GM19351 (cell line): ENCODE measurements around the gene MRPL10.

ENCODE experiments used
- ATAC-seq: cut with Tn5 transposase; IDR thresholded peaks from one replicate; pipeline ENCODE4 v1.9.1; 2021; ENCODE audit warnings: mild to moderate bottlenecking, moderate library complexity; ENCODE audit not compliant: unreplicated experiment

Gene MRPL10

GRCh38 chr17:47840742-47841487 lies 9.6 kb upstream of the MRPL10 start, which contains the start of gene SCRN2:
Gene SCRN2 (minus strand): TSS chr17:47841273. CDS start chr17:47840843, 430 bp downstream.
- peak; percentile 90 for ATAC-seq

- ATAC-seq: peak; percentile 8
Observed at GRCh38 chr17:47840001-47840741, 8.8 kb upstream of the MRPL10 start.

- ATAC-seq: no peak
Observed at GRCh38 chr17:47839071-47839470, 7.7 kb upstream of the MRPL10 start.

DNA sequence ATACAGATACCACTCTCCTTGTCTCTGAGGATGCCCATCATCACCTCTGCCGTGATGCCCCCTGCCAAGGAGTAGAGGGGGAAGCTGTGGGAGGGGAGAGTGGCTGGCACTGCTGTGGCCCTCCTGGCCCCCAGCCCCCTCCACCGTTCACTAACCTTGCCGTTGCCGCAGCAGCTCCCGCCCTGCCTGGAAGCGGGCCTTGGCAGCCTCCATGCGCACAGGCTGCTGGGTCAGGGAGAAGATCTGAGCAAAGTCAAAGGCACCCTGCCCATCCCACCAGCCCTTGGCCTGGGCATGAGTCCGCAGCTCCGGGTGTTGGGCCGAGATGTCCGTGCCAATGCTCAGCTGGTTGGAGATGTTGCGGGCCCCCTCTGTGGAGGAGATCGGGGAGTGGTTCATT lies 7.3 kb upstream of the MRPL10 start:
- ATAC-seq: no peak

DNA sequence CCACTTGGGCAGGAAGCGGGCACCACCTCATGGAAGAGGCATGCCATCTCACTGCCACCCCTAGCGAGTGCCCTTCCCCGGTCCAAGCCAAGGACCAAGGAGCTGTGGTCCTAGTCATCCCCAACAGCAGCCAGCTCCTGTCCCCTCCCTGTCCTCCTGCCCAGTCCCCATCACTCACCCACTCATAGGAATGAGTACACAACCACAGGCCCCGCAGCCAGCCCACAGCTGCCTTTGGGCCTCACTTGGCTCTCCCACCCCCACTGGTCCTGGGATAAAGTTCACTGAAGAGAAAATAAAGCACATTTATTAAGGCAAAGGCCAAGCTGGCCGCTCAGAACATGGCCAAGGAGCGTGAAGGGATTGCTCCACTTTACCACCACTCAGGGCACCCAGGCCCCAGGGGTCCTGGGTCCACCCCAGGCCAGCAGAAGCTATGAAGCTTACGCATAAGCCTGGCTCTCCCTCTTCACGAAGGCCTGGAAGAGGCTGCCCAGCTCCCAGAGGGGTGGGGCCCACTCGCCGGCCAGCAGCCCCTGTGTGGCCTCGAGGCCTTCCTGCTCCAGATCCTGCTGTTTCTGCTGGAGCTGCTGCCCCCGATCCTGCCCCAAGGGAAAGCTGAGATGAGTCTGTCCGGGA lies 6.2 kb upstream of the MRPL10 start:
- no peak for ATAC-seq

- ATAC-seq: no peak
Observed at GRCh38 chr17:47836601-47837000, 5.3 kb upstream of the MRPL10 start.

DNA sequence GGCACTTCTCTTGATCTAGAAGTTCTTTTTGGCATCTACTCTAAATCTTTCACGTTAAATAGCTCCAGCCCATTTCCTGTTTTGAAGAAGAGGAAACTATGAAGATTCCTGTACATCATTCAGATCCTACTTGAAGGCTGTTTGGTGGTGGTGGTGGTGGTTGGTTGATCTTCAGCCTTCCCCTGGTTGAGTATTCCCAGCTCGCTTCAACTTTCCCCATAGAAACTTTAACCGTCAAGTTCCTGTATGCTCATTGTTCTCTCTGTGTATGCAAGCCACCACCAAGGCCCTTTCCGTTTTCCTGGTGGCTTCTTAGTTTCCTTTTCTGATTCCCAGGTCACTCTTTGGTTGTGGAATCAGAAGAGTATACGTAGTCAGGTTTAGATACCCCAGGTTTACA lies 3.4 kb upstream of the MRPL10 start:
- no peak for ATAC-seq

- no peak for ATAC-seq
Observed at GRCh38 chr17:47831934-47832327, 590 bp upstream of the MRPL10 start.

DNA sequence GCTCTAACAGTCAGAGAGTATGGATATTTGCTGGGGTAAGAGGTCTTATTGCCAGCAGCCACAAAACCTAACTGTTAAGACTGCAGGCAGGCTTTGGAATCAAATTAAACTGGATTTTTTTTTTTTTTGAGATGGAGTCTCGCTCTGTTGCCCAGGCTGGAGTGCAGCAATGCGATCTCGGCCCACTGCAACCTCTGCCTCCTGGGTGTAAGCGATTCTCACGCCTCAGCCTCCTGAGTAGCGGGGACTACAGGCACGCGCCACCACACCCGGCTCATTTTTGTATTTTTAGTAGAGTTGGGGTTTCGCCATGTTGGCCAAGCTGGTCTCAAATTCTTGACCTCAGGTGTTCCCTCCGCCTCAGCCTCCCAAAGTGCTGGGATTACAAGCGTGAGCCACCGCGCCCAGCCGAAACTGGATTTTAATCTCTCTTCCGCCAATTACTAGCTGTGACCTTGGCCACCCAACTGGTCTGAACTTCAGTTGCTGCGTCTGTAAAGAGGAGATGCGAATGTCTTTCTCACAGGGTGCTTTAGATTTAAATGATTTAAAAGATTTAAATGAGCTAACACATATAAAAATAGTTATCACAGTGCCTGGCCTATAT lies 842 bp downstream of the MRPL10 start:
- ATAC-seq: no peak

DNA sequence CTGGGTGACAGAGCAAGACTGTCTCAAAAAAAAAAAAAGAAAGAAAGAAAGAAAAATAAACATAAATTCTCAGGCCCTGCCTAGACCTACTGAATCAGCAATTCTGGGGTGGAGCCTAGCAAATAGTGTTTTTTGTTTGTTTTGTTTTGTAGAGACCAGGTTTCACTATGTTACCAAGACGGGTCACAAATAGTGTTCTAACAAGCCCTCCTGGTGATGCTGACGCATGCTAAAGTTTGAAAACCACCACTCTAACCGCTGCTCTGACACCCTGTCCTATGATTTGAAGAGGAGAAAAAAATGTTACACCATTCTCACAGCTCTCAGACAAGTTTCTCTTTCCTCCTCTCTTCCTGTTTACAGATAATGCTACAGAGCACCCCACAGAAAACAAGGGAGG lies 1.5 kb downstream of the MRPL10 start:
- no peak for ATAC-seq

- no peak for ATAC-seq
Observed at GRCh38 chr17:47823519-47823918, 7.8 kb downstream of the MRPL10 start.

DNA sequence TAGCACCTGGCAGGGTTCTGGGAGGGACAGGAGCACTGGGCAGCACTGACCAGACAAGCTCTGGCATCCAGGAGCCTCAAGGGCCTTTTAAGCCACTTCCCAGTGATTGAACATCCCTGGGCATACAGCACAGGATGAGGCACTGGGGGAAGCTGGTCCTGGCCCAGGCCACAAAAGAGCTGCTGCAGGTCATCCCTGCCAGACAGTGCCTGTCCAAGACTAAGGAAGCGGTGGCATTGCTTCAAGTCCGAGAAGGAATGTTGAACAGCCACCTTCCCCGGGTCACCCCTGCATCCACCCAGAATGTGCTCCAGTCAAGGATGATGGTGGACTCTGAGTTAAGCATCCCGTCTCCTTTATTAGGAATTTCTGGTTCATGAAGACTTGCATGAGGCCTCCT lies 8.6 kb downstream of the MRPL10 start:
- ATAC-seq: no peak

GRCh38 chr17:47821424-47822391 lies 9.6 kb downstream of the MRPL10 start, which contains the start of gene OSBPL7:
Gene OSBPL7 (minus strand): TSS chr17:47821794. CDS start chr17:47820278, 1,516 bp downstream.
- peak; percentile 69 for ATAC-seq

DNA sequence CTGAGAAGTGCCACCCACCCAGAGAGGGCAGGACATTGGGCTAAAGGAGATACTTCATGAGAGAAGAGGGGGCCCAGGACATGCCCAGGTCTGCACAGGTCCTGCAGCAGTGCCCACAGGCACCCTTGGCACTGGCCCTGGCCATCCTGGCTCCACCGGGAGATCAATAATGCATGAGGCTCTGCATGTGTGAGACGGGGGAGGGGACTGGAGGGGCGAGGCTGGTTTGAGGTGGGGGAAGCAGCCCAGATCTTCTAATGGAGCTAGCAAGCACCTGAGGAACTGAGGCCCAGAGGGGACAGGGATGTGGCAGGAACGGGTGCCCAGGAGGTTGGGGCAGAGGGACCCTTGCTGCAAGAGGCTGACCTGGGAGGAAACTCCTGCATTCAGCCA lies 10.3 kb downstream of the MRPL10 start:
- ATAC-seq: no peak

- no peak for ATAC-seq
Observed at GRCh38 chr17:47820033-47820789, 11.1 kb downstream of the MRPL10 start.

DNA sequence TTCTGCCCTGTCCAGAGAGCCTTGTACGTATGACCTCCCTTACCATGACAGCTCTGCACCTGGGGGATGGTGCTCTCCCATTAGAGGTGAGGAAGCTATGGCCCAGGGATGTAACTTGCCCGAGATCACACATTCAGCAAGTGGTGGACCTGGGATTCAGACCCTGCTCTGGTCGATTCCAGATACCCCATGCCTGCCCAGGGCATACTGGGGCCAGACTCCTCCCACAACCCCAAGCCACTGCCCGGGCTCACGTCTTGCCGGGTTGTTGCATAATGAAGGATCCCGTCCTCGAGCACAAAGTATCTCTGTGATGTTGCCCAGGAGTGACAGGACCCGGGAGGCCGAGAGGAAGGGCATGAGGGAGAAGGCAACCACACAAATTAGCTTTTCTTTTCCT lies 11.9 kb downstream of the MRPL10 start:
- ATAC-seq: no peak

GRCh38 chr17:47818002-47818695 lies 13.2 kb downstream of the MRPL10 start:
- ATAC-seq: no peak

DNA sequence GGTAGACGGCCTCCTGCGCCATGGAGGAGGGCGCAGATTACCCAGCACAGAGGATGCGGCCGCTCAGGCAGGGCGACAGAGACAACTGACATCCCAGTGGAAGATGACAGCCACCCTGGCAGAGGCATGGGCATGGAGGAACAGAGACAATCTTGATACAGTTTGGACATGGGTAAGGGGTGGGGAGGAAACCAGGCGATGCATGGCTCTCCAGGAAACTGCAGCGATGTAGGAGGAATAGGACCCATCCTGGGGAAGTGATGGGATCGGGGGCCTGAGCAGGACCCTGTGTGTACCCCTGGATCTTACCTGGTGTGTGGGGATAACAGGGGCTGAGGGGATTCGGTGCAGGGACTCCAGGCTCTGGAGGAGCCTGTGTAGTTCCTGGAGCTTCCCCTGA lies 14.4 kb downstream of the MRPL10 start:
- no peak for ATAC-seq
